ENCODE data around the gene LRPAP1.
"Not testable (repeated sequence)": the region's sequence is repeated elsewhere in the genome, so short reads cannot be mapped to it uniquely, and the experiment has no call there.

- TF ChIP-seq CTCF (IDR thresholded peaks at IDR 0.05 in 4 of 5, conservative IDR thresholded peaks at IDR 0.05 in 1 of 5); POLR2A (IDR thresholded peaks at IDR 0.05): not testable (repeated sequence)
Measured at GRCh38 chr4:3555459-3556070, 23.3 kb upstream of the LRPAP1 start.
